Head of caudate nucleus (tissue), 42 donors: Measurements from ENCODE around the gene SLC7A14.

Experiments
- DNase-seq, 42 donors: peaks; one replicate each; pipeline versions ENCODE4 v3.0.0 to v3.0.0-alpha.2; 2020 to 2021; ENCODE audit warnings: mixed read lengths in 7 of 42
- intact Hi-C: fragments of 100-400 bp; cut with DNase I; formaldehyde crosslinking; loops from one replicate; pipeline ENCODE4 v1.15.0; 2022

Gene SLC7A14

DNA sequence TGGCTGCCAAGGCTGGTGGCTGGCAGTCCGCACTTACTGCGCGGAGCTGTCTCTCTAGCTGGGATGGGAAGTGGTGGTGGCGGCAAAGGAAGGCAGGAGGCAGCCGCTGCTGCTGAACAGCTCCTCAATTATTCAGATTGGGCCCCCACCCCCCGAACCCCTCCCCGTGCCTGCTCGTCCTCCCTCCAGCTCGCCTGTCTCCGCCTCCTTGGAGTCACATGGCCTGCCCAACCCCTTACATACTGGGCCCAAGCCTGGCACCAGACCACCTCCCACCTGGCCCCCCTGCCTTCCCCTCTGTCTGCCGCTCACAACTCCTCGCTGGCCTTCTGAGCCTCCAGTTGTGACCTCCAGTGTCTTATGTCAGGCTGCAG lies at the start of gene SLC7A14:
TSS of gene SLC7A14 (minus strand) at position 139 of the 374 bp plus-strand sequence. CDS start 59,139 bp downstream, outside the sequence.
- intact Hi-C loops = loop anchor here (10.0 kb wide), 1 partner anchor 229 kb away; no protein-coding TSS in a partner anchor
- DNase-seq = peak; percentile 34 to 88 (median 66)

DNA sequence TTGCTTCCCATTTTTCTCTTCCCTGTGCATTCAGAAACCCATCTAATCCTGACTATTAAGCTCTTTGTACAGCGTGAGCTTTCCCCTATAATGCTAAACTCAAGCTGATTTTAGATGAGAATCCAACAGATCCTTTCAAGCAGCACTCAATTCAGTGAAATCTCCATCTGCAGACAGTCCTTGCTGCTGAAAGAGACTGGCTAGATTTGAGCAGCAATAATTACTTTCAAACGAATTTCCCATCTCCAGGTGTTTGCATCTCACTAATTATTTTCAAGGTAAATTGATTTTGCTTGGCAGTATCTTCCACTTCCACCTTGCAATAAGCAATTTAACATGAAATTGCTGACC lies 49.5 kb upstream of the SLC7A14 start:
- DNase-seq = no peak
- intact Hi-C loops = no loop called here

- DNase-seq = no peak
- intact Hi-C loops = no loop called here
Observed at GRCh38 chr3:170634663-170635384, 48.9 kb upstream of the SLC7A14 start.

DNA sequence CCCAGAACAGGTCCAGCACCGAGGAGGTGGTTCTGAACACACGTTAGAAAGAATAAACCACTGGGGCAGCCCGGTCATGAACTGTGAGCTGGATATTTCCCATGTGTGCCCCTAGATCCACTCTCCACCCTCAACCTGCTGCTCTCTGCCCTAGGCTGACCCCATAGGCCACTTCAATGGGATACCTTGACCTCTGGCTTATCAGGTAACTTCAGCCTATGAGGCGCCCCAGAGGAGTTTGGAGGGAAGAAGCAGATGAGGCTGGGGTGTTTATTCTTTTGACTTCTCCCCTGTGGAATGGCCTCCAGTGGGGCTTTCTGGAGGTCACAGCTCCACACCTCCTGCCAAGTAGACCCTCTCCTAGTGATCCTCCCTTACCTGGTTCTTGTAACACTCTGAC lies 47.7 kb upstream of the SLC7A14 start:
- intact Hi-C loops = no loop called here
- DNase-seq = peak in 1 of 42 donors; percentile 38

GRCh38 chr3:170632780-170633179 lies 46.9 kb upstream of the SLC7A14 start:
- peak in 1 of 42 donors; percentile 18 for DNase-seq
- intact Hi-C loops = no loop called here

DNA sequence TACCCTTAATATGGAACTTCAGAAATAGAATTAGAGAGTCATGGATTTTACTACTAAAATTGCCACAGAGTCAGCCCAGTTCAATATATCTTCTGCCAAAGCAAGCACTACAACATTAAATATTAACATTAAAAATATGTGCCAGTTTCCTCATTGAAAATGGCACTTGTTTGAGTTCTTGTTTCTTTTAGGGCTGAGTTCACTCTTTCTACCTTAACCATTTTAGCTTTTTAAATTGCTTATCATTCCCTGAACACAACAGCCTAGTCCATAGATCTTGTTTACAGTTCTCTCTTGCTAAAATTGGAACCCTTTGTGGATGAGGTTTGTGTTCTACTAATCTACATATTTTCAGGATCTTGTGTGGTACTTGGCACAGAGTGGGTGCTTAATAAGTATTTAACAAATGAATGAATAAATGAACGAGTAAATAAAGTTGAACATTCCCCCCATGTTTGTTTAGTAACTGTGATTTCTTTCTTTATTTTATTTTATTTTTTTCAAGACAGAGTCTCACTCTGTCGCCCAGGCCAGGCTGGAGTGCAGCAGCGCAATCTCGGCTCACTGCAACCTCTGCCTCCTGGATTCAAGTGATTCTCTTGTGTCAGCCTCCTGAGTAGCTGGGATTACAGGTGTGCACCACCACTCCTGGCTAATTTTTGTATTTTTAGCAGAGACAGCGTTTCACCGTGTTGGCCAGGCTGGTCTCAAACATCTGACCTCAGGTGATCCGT lies 46.0 kb upstream of the SLC7A14 start:
- no peak for DNase-seq
- intact Hi-C loops = no loop called here

DNA sequence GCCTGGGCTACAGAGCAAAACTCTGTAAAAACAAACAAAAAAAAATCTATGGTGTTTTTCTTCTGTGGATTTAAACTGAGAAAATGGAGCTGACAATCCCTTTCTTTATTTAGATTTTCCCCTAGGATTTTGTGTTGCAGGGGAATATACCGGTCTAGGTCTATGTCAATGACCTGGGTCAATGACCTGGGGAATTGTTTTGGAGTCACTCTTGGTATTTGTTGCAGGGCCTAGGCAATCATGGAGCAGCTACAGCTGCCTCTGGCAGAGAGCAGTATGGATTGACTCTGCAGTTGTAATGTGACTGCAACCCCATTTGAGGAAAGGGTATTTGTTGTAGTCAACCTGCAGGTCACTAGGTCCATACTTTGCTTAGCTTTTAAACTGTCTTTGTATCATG lies 37.6 kb upstream of the SLC7A14 start:
- intact Hi-C loops = no loop called here
- DNase-seq = no peak

DNA sequence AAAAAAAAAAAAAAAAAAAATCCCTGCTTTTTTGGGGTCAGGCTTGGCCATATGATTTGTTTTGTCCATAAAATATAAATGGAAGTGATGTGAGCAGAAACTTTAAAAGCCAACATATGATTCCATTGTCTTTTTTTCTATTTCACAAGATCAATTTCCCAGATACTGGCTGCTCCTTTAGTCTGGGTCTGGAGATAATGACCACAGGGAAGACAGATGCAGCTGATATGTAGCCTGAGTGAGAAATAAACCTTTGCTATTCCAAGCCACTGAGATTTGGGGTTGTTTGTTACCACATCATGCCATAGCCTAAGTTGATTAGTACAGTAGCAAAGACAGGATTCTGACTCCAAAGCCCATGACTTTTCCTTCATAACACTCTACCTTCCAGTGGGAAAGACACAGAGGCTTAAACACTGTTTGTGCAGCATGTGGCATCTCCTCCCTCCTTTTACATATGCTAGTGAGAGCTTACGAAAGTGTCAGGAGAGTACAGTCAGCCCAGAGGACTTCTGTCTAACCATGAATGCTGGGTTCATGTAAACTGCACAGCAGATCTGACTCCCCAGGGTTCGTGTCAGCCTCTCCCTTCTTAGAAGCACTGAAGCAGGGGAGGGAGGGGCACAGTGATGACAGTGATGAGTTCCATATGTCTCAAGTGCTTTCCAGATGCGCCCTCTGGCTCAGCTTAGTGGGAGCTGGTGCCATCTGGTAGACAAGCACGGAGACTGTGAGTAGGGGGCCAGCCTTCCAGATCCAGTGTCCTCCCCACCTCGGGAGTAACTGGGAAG lies 36.7 kb upstream of the SLC7A14 start:
- intact Hi-C loops = no loop called here
- peak in 40 of 42 donors; percentile 22 to 81 (median 62) for DNase-seq

DNA sequence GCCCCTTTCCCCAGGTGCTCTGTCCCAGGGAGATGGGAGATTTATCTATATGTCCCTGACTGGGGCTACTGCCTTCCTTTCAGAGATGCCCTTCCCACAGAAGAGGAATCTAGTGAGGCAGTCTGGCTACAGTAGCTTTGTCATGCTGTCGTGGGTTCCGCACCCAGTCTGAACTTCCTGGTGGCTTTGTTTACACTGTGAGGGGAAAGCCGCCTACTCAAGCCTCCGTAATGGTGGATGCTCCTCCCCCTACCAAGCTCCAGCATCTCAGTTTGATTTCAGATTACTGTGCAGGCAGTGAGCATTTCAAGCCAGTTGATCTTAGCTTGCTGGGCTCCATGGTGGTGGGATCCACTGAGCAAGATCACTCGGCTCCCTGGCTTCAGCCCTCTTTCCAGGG lies 35.4 kb upstream of the SLC7A14 start:
- no peak for DNase-seq
- intact Hi-C loops = no loop called here

DNA sequence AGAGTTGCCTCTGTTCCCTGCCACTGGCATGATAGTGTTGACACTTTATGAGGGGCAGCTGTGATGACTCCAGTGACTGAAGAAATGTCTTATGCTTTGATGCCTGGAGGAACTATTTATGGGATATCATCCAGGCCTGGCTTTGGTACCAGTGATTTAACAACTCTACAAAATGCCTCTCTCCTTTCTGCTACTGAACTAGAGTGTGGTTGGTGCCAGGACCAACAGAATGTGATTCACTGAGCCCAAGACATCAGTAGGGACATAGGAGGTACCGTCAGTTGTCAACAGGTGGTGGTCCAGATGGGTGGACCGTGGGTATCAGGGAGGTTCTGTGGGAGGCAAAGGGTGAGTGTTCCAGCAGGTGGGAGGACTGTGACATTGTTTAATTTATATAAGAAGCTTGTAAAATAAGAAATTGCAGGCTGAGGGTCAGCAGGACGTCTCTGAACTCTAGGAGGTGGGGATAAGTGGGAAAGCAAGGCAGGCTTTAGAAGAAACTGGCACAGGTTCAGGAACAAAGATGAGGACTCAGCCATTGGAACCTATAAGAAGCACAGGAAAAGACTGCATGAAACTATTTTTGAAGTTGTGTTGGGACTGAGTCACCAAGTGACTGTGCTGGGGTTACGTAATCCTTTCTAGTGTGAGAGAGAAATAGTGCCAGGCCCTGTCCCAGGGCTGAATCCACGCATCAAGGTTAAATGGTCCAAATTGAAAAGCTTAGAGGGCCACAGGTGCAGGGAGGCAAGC lies 28.5 kb upstream of the SLC7A14 start:
- DNase-seq = peak in 28 of 42 donors; percentile 14 to 82 (median 46)
- intact Hi-C loops = no loop called here

DNA sequence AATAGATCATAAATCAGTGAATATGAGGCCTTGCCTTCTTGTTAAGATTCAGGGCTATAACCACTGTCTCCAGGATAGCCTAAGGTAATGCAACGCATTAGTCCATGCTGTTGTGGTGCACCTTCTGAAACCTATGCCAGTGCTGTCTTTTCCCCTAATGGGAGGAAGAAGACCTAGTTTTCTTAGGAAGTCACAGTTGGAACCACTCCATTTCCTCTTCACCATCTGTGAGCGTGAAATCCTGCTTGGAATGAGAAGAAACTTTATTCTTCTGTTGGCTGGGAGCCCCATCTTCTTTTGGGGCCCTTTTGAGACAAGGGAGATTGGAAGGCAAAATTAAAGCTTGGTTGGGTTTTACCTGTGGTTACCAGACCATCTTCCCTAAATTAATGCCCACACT lies 25.9 kb upstream of the SLC7A14 start:
- intact Hi-C loops = no loop called here
- no peak for DNase-seq

DNA sequence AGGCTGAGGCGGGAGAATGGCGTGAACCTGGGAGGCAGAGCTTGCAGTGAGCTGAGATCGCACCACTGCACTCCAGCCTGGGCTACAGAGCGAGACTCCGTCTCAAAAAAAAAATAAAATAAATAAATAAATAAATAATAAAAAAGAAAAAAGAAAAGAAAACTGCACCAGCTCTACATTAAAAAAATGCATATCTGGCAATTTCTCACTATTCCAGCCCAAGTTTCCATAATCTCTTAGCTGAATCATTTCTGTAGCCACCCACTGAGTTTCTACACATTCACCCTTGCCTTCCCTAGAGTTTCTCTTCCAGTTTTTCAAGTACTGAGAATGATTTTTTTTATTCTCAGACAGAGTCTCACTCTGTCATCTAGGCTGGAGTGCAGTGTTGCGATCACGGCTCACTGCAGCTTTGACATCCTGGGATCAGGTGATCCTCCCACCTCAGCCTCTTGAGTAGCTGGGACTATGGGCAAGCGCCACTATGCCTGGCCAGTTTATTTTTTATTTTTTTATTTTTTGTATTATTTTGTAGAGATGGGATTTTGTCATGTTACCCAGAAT lies 24.5 kb upstream of the SLC7A14 start:
- DNase-seq = peak in 36 of 42 donors; percentile 13 to 77 (median 43)
- intact Hi-C loops = no loop called here

- intact Hi-C loops = no loop called here
- DNase-seq = no peak
Observed at GRCh38 chr3:170608475-170608874, 22.6 kb upstream of the SLC7A14 start.

DNA sequence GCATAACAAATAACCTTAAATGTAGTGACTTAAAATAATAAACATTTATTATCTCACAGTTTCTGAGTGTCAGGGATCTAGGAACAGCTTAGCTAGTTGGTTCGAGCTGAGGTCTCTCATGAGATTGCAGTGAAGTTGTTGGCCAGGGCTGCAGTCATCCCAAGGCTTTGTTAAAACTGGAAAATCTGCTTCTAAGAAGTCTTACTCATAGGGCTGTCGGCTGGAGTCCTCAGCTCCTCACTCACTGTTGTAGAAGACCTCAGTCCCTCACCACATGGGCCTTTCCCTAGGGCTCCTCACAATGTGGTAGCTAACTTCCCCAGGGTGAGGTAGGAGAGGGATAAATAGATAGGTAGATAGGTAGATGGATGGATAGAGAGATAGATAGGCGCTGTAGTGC lies 20.8 kb upstream of the SLC7A14 start:
- intact Hi-C loops = no loop called here

DNA sequence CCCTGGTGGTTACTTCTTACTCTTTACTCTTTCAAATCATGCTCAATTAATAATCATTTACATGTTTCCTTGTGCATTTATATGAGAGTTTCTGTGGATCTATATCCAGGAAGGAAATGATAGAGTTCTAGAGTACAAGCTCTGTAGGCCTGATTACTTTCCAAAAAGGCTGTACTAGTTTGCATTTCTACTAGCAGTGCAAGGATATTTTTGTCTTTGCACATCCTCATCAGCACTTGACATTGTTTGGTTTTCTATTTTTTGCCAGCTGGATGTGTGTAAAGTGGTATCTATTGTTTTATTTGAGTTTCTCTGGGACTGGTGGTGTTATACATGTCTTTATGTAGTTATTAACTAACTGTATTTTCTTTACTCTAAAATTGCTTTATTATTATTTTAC lies 19.6 kb upstream of the SLC7A14 start:
- DNase-seq = no peak
- intact Hi-C loops = no loop called here

More for the DNA sequence above, 20.8 kb upstream of the SLC7A14 start:
- no peak for DNase-seq

DNA sequence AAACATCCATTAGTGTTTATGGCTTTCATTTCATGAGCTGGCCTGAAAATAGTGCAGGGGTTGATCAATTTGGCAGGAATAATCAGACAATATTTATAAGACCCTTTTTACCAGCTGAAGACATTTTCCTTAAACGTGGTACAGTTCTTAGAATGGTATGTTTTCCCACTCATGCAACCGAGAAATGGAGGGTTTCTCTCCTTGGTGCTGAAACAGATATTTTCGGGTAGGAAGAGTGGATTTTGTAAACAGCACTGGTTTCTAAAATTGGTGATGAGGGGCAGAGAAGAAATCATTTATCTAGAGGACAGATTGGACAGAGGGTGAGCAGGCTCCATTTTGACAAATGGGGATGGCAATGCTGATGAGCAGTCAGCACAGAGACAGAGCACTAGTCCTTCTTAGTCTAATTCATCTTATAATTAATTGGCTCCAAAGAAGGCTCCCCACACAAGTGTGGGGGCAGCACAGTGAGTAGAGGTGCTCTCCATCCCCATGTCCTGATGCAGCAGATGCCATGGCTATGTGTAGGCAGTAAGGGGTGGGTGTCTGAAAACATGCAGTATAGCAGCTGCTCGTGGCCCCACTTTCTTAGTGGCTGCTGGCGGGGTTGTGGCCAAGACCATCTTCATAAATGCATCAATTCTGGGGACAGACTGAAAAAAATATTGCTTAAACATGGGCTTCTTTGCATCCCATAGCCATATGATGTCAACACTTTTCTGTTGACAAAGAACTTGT lies 18.1 kb upstream of the SLC7A14 start:
- intact Hi-C loops = no loop called here
- DNase-seq = no peak

DNA sequence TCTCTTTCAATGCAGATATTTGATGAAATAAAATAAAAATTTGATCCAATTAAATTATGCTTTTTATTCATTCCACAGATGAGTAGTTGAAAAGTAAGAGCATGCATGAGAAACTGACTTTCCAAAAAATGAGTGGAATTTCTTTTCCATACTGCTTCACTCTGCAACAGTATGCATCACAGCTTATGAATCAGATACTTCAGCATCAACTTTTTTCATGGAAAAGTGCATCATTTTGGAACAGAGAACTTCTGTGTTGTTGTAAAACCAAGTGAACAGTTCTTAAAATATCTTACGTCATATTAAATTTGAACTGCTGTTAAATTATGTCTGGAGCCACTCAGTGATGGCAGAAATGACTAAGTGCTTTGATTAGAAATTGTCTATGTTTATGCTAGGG lies 16.7 kb upstream of the SLC7A14 start:
- intact Hi-C loops = no loop called here
- DNase-seq = no peak

DNA sequence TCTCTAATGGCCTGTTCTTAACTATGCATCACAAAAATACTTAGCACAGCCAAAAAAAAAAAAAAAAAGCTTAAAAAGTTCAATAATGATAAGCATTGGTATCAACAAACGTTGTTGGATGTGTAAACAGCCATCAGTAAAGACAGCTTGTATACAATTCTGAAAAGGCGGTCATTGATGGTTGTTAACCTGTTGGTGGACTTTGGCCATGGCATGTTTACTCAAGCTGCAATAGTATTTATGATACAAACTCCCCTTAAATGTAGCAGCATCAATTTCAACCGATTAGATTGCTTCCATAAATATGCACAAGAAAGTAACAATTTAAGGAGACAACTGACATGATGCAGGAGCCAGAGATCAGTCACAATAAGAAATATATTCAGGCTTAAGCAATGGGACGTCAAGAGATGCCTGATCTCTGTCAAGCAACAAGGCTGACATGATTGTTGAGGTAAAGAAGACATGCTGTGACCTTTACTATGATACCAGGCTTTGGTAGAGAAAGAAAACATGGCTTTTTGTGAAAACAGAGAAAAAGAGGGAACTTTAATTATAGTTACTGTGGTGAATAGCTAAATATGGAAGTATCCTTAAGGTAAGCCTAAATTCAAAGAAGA lies 14.2 kb upstream of the SLC7A14 start:
- intact Hi-C loops = no loop called here
- no peak for DNase-seq
